ENCODE data around the gene FAM174B.

GRCh38 chr15:92610101-92610520 lies 45.5 kb downstream of the FAM174B start:
- no peak for TF ChIP-seq CTCF (conservative IDR thresholded peaks at IDR 0.05; ENCODE audit: low read depth in 2 of 2)
- no peak for TF ChIP-seq POLR2AphosphoS5 (IDR thresholded peaks at IDR 0.05; ENCODE audit: low read depth)
- TF ChIP-seq EZH2phosphoT487 (IDR thresholded peaks at IDR 0.05; ENCODE audit: unreplicated experiment), result no peak
- TF ChIP-seq ZNF462 (CRISPR knock-in tag; IDR thresholded peaks at IDR 0.05), result no peak
- TF ChIP-seq ETS1 (IDR thresholded peaks at IDR 0.05), result no peak

Measured in GM23338 (cell line).